HL-60 (cell line): Measurements from ENCODE around the gene BANP.
"Not testable (repeated sequence)": the region's sequence is repeated elsewhere in the genome, so short reads cannot be mapped to it uniquely, and the experiment has no call there.

Experiments
- DNase-seq, 2 experiments: peaks; one replicate each; pipeline ENCODE4 v3.0.0-alpha.2; 2010 to 2020; ENCODE audit warnings: low read depth in 1 of 2, low spot score in 1 of 2
- H3K27ac ChIP-seq: fragments of 250-450 bp; sonication (Bioruptor Pico); replicated peaks from 2 replicates; pipeline ENCODE4 v1.5.1; 2020; ENCODE audit warnings: mild to moderate bottlenecking, moderate library complexity
- H3K27me3 ChIP-seq: fragments of 250-450 bp; sonication (Bioruptor Pico); 2 replicates; pipeline ENCODE4 v1.5.1; 2021; ENCODE audit warnings: mild to moderate bottlenecking, moderate library complexity; ENCODE audit not compliant: insufficient read depth, poor library complexity, severe bottlenecking
- H3K4me3 ChIP-seq: replicated peaks from 2 replicates; pipeline ENCODE4 v1.5.1; 2011; ENCODE audit warnings: mild to moderate bottlenecking, control low read depth, low read length; ENCODE audit not compliant: insufficient read depth
- CTCF ChIP-seq: IDR thresholded peaks from one replicate; pipeline ENCODE4 v1.5.1; 2011; ENCODE audit warnings: low read length, control low read depth, inconsistent platforms; ENCODE audit not compliant: insufficient read depth
- GABPA ChIP-seq: IDR thresholded peaks from 2 replicates; pipeline ENCODE4 v1.6.1; 2012; ENCODE audit warnings: low read depth
- POLR2AphosphoS5 ChIP-seq: IDR thresholded peaks from 2 replicates; pipeline ENCODE4 v1.6.1; 2012; ENCODE audit warnings: low read depth
- REST ChIP-seq: IDR thresholded peaks from 2 replicates; pipeline ENCODE4 v1.6.1; 2012; ENCODE audit warnings: low read depth; ENCODE audit not compliant: insufficient replicate concordance
- SPI1 ChIP-seq: IDR thresholded peaks from 2 replicates; pipeline ENCODE4 v1.6.1; 2012; ENCODE audit warnings: low read depth, mild to moderate bottlenecking, borderline replicate concordance

Gene BANP

GRCh38 chr16:87930456-87930855 lies 20.8 kb upstream of the BANP start:
- DNase-seq, result no peak
- Histone ChIP-seq H3K27me3 (no peaks in the 10 kb centered on the region), H3K27ac (no peak overlapping the region), H3K4me3 (no peak overlapping the region)
- TF ChIP-seq CTCF (no peak), REST (no peak), GABPA (no peak), POLR2AphosphoS5 (no peak), SPI1 (no peak)

- Histone ChIP-seq H3K27me3 (no peaks in the 10 kb centered on the region), H3K4me3 (no peak overlapping the region), H3K27ac (no peak overlapping the region)
- DNase-seq, result no peak
- no peak for TF ChIP-seq GABPA
- TF ChIP-seq POLR2AphosphoS5, result no peak
- no peak for TF ChIP-seq REST
- TF ChIP-seq CTCF, result no peak
- TF ChIP-seq SPI1, result no peak
Observed at GRCh38 chr16:87931504-87931903, 19.7 kb upstream of the BANP start.

GRCh38 chr16:87932475-87933139 lies 18.6 kb upstream of the BANP start:
- H3K27me3 ChIP-seq, DNase-seq, H3K27ac ChIP-seq, H3K4me3 ChIP-seq: not testable (repeated sequence)

GRCh38 chr16:87933140-87933495 lies 18.1 kb upstream of the BANP start:
- TF ChIP-seq CTCF, result no peak
- TF ChIP-seq GABPA, result no peak
- no peak for TF ChIP-seq SPI1
- Histone ChIP-seq H3K27ac (no peak overlapping the region), H3K4me3 (no peak overlapping the region), H3K27me3 (no peaks in the 10 kb centered on the region)
- DNase-seq, result no peak

- not testable (repeated sequence) for H3K4me3 ChIP-seq, H3K27me3 ChIP-seq, DNase-seq, H3K27ac ChIP-seq
Observed at GRCh38 chr16:87934752-87935425, 16.3 kb upstream of the BANP start.

GRCh38 chr16:87936016-87936374 lies 15.2 kb upstream of the BANP start:
- H3K27me3 ChIP-seq, H3K4me3 ChIP-seq, H3K27ac ChIP-seq, DNase-seq: not testable (repeated sequence)
